DMS153 treated with DMSO at 0.1 percent for 48 hours (cell line): ENCODE results near the gene RAB6B.

Source experiments
- DNase-seq: peaks from one replicate; lab custom pipeline; 2025; ENCODE audit not compliant: unreplicated experiment; lab: John Stamatoyannopoulos, UW

The RAB6B gene

DNA sequence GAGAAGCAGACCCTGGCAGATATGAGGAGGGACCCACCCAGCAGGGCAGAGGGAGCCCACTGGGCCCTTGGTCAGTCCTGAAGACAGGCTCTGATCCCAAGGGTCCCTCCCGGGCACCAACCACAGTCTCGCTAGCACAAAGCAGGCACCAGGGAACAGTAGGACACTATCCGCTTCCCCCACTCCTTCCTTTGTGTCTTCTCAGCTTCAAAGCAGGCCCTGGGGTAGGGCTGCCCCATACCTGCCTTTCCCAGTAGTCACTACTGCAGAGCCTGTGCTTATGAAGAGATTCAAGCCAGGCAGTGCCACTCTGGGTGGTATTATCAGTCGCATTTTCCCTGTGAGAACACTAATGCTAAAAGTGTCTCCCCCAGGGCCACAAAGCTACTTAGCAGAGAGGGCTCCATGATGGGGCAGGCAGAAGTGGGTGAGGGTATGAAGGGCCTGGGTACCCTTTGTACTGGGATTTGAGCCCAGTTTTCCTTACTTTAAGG, 57.3 kb downstream of the RAB6B start:
- DNase-seq = no peak

GRCh38 chr3:133837487-133838295, 58.0 kb downstream of the RAB6B start:
- no peak for DNase-seq

- no peak for DNase-seq
Measured at GRCh38 chr3:133836497-133837158, 59.1 kb downstream of the RAB6B start.

- DNase-seq = no peak
Measured at GRCh38 chr3:133835961-133836360, 59.7 kb downstream of the RAB6B start.

DNA sequence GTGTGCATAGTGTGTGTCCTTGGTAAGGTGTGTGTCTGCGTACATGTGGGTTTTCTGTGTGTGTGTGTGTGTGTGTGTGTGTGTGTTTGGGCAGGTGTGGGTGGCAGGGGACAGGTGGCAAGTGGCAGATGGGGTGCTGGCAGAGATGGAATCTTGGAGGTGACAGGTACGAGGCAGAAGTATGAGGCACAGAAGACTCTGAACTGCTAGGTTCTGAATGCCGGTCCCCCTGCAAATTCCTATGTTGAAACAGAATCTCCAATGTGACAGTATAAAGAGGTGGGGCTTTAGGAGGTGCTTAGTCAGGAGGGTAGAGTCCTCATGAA, 60.3 kb downstream of the RAB6B start:
- DNase-seq = no peak

- no peak for DNase-seq
Measured at GRCh38 chr3:133834621-133835417, 60.9 kb downstream of the RAB6B start.

- no peak for DNase-seq
Measured at GRCh38 chr3:133833880-133834620, 61.6 kb downstream of the RAB6B start.

DNA sequence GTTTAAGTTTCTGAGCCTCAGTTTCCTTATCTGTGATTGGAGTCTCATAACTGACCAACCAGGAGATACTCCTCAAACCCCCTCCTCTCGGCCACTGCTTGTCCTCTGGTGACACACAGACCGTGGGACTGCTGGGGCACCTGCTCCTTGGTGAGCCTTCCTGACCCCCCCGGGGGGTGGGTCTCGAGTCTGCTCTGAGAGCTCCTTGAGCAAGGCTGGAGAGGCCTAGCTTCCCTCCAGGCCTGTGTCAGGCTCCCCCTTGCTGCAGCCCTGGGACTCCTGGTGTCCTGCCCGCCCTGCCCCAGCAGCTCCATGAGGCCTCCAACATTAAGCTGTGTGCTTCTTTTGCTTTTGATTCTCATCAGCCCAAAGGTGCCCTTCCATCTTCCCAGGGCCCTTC, 62.4 kb downstream of the RAB6B start:
- no peak for DNase-seq

- no peak for DNase-seq
Measured at GRCh38 chr3:133832802-133833144, 62.9 kb downstream of the RAB6B start.

GRCh38 chr3:133831966-133832801, 63.5 kb downstream of the RAB6B start:
- DNase-seq = no peak

DNA sequence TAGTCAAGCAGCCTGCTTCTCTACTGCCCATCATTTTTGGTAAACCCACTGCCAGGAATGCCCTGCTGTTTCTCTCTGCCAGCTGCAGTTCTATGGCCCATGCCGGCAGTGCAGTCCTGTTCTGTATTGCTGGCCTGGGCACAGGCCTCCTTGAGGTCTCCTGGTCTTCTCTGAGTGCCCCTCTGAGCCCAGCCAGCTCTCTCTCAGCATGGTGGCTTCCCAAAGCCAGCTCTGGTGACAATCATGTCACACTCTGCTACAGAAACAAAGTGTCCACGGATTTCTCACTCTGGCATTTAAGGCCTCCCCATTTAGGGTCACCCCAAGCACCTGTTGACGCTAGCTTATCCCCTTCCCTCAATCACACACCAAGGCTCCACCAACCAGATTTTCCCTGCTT, 65.6 kb downstream of the RAB6B start:
- DNase-seq = no peak

DNA sequence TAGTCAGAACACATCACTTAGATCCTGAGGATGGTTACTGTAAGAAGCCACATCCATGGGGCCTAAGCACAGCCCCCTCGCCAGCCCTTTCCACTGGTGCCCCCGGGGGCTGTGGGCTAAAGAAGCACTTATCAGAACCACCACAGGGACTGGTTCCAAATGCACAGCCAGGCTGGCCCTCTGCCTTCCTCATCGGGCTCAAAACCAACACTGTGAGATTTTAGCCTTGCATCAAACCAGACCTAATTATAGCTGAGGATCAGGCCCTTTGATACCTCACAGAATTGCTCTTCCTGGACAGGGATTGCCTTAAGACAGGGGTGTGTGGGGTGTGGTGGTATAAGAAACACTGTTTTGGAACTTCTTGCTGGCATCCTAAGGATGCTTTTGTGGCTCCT, 66.4 kb downstream of the RAB6B start:
- no peak for DNase-seq

DNA sequence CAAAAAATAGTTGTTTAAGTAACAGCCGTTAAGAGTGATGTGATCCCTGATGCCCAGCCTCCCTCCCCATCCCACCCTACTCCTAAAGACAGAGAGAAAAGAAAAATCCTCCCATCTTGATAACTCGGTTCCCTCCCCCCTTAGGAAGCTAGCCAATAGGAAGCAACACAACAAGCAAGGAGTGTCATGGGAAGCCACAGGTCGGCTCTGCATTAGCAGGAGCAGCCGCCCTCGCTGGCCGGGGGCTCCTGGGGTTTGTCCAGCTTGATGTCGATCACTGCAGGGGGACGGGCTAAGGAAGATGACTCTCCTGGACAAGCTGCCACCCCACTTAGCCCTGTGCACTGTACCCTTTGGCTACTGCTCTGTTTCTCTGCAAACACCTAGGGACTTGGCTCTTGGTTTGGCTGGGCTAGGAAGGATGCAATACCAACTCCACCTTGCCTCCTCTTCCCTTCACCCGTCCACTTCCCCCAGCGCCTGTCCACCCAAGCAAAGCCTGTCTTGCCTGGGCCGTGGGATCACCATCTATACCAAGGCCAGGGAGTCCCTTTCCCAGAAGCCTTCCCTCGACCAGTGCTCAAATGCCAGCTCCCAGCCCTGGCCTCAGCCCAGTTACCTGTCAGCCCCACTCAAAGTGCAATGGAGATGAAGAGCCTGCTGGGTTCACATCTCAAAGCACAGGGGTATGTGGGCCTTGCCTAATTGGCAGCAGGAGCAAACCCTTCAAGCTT, 66.9 kb downstream of the RAB6B start:
- DNase-seq = no peak

DNA sequence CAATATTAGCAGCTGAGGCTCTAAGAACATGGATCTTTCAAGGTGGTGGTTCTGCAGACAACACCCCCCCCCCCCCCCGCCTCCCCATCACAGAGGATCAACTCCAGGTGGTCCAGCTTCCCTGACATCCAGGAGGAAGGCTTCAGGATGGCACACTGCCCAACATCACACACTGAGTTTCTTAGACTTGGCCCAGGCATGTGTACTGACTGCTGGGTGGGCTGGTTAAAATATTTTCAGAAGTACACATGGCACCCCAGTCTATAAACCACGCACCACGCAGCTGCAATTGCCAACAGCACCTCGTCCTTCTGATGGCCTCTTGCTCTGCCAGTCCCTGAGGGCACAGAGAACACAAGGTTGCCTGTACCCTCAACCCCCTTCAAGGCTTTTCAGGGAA, 68.0 kb downstream of the RAB6B start:
- no peak for DNase-seq

GRCh38 chr3:133827136-133827535, 68.5 kb downstream of the RAB6B start:
- no peak for DNase-seq

GRCh38 chr3:133825969-133826727, 69.5 kb downstream of the RAB6B start:
- no peak for DNase-seq

GRCh38 chr3:133824961-133825485, 70.7 kb downstream of the RAB6B start:
- DNase-seq = no peak

GRCh38 chr3:133821767-133822638, 73.7 kb downstream of the RAB6B start:
- DNase-seq = no peak
